ENCODE results near the gene EMCN. TPM values are rescaled to one million over a fixed set of nuclear protein-coding genes. Genes with fewer than 3 reads are reported as not detected.

EMCN gene
- total RNA-seq, 1 experiment from 2014 or later, result not detected

DNA sequence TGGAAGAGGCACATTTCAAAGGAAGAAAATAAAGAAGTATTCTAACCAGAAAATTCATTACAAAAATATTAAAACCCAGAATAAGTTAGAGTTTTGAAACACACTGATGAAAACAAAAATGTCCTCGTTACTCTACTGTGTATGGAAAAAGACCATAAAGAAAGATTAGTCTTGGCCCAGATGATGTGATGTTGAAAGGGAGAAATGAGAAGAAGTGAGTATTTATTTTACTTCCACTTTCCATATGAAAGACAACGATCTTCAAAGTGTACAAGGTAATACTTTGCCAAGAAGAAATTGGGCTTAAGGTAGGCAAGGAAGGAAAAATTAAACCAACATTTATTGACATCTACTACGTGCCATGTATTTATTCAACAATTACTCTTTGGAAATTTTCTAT lies 48.6 kb upstream of the EMCN start:
- Histone ChIP-seq H4K20me1 (ENCODE audit: control insufficient read depth, insufficient read depth, insufficient read length) (no peaks in the 10 kb centered on the region), H2BK12ac (ENCODE audit: insufficient read length, low read depth, low read length) (no peak overlapping the region), H2AK5ac (ENCODE audit: insufficient read length, low read length) (no peak overlapping the region), H3K4me2 (ENCODE audit: insufficient read depth, insufficient read length, low read length) (no peak overlapping the region), H4K91ac (ENCODE audit: insufficient read length, low read depth, low read length) (no peak overlapping the region), H2AFZ (ENCODE audit: low read length) (no peak overlapping the region), H3K27me3 (ENCODE audit: insufficient read depth, low read length) (no peaks in the 10 kb centered on the region), H3K23me2 (ENCODE audit: insufficient read length, low read depth, low read length, poor library complexity, severe bottlenecking) (no peaks in the 10 kb centered on the region), H2BK20ac (ENCODE audit: low read depth, low read length, poor library complexity, severe bottlenecking) (no peak overlapping the region), H3T11ph (ENCODE audit: low read length) (no peak overlapping the region), H3K23ac (ENCODE audit: insufficient read length, low read depth, low read length) (no peak overlapping the region), H3K18ac (ENCODE audit: insufficient read length, low read depth, low read length) (no peak overlapping the region), H3K56ac (ENCODE audit: insufficient read length, low read depth, low read length) (no peak overlapping the region), H4K8ac (replicated peaks; ENCODE audit: insufficient read length, low read depth, low read length) (no peak overlapping the region), H3K14ac (ENCODE audit: insufficient read depth, low read length) (no peak overlapping the region), H3K9me3 (ENCODE audit: control insufficient read depth, low read depth, low read length) (no peaks in the 10 kb centered on the region), H3K27ac (ENCODE audit: insufficient read length, low read depth, low read length) (no peak overlapping the region), H2BK15ac (ENCODE audit: low read depth, low read length) (no peak overlapping the region), H3K9ac (ENCODE audit: extremely low read depth, insufficient read length, low read length) (no peak overlapping the region), H3K4me1 (ENCODE audit: insufficient read depth, low read length) (no peaks in the 10 kb centered on the region), H3K4ac (ENCODE audit: low read depth, low read length) (no peak overlapping the region), H4K5ac (ENCODE audit: insufficient read length, low read depth, low read length) (no peak overlapping the region), H2BK5ac (ENCODE audit: insufficient read length, low read length) (no peak overlapping the region), H3K79me1 (ENCODE audit: insufficient read depth, low read depth, low read length, poor library complexity, severe bottlenecking) (no peaks in the 10 kb centered on the region), H3K79me2 (ENCODE audit: insufficient read depth, low read length) (no peaks in the 10 kb centered on the region), H2BK120ac (ENCODE audit: low read depth, low read length, poor library complexity, severe bottlenecking) (no peak overlapping the region)
- DNase-seq, result no peak
- Mint-ChIP-seq H3K36me3 (ENCODE audit: insufficient read depth in 1 of 3, low read depth in 3 of 3) (no peaks in the 10 kb centered on the region), H3K4me3 (no peak overlapping the region), H3K4me1 (no peaks in the 10 kb centered on the region), H3K27me3 (ENCODE audit: low read depth) (no peaks in the 10 kb centered on the region), H3K9me3 (no peaks in the 10 kb centered on the region), H3K27ac (no peak overlapping the region)
- WGBS (ENCODE audit: extremely low coverage, insufficient read length, low lambda C conversion rate), result no CpG with 5 or more reads among the region's 3 CpGs
- no peak for TF ChIP-seq CTCF (conservative IDR thresholded peaks at IDR 0.05)

Measured in H9 (cell line).